GM12873 (cell line): ENCODE measurements around the gene PGM2L1.

Experiments used
- TF ChIP-seq, protein P1 (sequence below): IDR thresholded peaks from 2 replicates; pipeline ENCODE4 v1.5.1; 2012; ENCODE audit warnings: low read depth, mild to moderate bottlenecking, moderate library complexity, low read length, control low read depth; ENCODE audit not compliant: insufficient read depth; ENCODE audit errors: missing control alignments

The PGM2L1 gene

DNA sequence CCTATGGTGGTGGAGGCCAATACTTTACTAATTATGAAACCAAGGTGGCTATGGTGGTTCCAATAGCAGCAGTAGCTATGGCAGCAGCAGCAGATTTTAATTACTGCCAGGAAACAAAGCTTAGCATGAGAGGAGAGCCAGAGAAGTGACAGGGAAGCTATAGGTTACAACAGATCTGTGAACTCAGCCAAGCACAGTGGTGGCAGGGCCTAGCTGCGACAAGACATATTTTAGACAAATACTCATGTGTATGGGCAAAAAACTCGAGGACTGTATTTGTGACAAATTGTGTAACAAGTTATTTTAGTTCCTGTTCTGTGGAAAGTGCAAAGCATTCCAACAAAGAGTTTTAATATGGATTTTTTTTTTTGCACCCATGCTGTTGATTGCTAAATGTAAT, 42.6 kb downstream of the PGM2L1 start:
- TF ChIP-seq, protein P1, sequence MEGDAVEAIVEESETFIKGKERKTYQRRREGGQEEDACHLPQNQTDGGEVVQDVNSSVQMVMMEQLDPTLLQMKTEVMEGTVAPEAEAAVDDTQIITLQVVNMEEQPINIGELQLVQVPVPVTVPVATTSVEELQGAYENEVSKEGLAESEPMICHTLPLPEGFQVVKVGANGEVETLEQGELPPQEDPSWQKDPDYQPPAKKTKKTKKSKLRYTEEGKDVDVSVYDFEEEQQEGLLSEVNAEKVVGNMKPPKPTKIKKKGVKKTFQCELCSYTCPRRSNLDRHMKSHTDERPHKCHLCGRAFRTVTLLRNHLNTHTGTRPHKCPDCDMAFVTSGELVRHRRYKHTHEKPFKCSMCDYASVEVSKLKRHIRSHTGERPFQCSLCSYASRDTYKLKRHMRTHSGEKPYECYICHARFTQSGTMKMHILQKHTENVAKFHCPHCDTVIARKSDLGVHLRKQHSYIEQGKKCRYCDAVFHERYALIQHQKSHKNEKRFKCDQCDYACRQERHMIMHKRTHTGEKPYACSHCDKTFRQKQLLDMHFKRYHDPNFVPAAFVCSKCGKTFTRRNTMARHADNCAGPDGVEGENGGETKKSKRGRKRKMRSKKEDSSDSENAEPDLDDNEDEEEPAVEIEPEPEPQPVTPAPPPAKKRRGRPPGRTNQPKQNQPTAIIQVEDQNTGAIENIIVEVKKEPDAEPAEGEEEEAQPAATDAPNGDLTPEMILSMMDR = no peak

- TF ChIP-seq, protein P1 = no peak
Observed at GRCh38 chr11:74354036-74354435, 44.2 kb downstream of the PGM2L1 start.

DNA sequence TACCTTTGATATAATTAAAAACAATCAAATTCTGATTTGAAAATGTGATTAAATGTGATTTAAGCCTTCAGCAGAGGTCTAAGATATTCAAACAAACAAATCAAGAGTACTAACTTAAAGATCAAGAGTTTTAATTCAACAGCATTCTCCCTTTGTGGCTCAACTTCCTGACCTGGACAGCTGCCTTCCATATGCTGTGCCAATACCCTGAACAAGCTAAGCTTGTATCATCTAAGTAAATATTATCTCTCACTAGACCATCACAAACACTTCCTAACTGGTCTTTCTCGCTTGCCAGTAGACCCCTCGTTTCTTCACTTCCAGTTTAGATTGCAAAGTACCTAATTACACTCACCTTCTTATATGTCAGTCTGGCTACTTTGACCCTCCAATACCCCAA, 50.9 kb downstream of the PGM2L1 start:
- TF ChIP-seq, protein P1 = no peak

DNA sequence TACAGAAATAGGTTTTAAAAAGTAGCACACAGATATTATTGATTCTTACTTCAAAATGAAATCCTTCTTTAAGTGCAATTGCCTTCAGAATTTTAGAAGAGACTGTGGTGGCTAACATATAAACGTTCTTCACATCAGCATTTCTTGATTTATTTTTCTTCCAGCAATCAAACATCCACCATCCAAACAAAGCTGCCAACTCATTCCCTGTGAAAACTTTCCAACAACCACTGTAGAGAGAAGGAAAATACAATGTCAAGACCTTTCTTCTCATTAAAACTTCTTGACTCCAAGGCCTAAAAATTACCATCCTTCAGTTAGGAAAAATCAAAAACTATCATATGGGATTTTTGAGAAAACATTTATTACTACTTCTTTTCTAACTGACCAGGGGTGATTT, 52.8 kb downstream of the PGM2L1 start:
- TF ChIP-seq, protein P1 = no peak

DNA sequence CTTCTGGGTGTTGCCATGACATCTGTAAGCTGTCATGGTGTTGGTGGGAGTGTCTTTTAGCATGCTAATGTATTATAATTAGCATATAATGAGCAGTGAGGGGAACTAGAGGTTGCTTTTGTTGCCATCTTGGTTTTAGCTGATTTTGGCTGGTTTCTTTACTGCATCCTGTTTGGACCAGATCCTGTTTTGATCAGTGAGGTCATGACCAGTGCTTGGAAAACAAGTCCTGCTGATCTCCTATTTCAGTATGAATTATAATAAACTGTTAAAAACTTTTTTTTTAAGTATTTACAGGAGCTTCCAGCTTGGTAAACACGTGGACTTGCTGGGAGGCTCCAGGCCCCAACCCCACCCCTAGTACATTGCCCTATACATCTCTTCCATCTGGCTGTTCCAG, 56.3 kb downstream of the PGM2L1 start:
- TF ChIP-seq, protein P1 = no peak

- TF ChIP-seq, protein P1 = no peak
Observed at GRCh38 chr11:74339619-74340018, 58.6 kb downstream of the PGM2L1 start.

DNA sequence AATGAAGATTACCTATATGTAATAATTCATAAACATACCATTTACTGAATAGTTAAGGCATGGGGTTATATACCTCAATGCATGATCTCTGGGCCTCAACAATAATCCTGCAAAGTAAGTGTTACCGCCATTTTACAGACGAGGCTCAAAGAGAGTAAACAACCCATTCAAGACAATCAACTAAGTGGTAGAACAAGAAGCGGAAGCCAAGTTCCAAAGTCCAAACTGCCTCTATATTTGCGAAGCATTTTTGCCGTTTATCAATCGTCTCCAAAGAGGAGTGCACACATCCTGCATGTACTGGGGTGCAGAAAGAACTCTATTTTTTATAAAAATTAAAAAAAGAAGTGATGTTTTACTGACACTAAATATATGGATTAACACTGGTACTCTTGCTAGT, 59.3 kb downstream of the PGM2L1 start:
- TF ChIP-seq, protein P1 = no peak
